ENCODE data around the gene ISM1. TPM values are rescaled to one million over a fixed set of nuclear protein-coding genes. Genes with fewer than 3 reads are reported as not detected.

Gene ISM1
- total RNA-seq, 2 donors from 2014 or later = 20.4 to 25.1 TPM

GRCh38 chr20:13337090-13337784 is 116.2 kb downstream of the ISM1 start:
- no peak for DNase-seq (ENCODE audit: low spot score)
- no peak overlapping the region for H3K4me3 ChIP-seq
- H3K36me3 ChIP-seq = no peaks in the 10 kb centered on the region
- H3K9me3 ChIP-seq = no peaks in the 10 kb centered on the region
- no peak overlapping the region for H3K27ac ChIP-seq
- TF ChIP-seq CTCF (IDR thresholded peaks at IDR 0.05) = no peak
- H3K4me1 ChIP-seq (ENCODE audit: control insufficient read depth in 1 of 2, low read depth in 2 of 2) = peaks cover 0 to 5% of the 10 kb centered on the region in 2 donors
- no peaks in the 10 kb centered on the region for H3K27me3 ChIP-seq (replicated peaks; ENCODE audit: insufficient read depth)
- no peak for ATAC-seq (ENCODE audit: insufficient number of reproducible peaks, low FRiP score, low read depth)

GRCh38 chr20:13338097-13338661 is 117.1 kb downstream of the ISM1 start:
- no peaks in the 10 kb centered on the region for H3K9me3 ChIP-seq
- H3K36me3 ChIP-seq = no peaks in the 10 kb centered on the region
- no peaks in the 10 kb centered on the region for H3K27me3 ChIP-seq (replicated peaks; ENCODE audit: insufficient read depth)
- peaks cover 0 to 5% of the 10 kb centered on the region in 2 donors for H3K4me1 ChIP-seq (ENCODE audit: control insufficient read depth in 1 of 2, low read depth in 2 of 2)
- H3K27ac ChIP-seq = no peak overlapping the region
- no peak overlapping the region for H3K4me3 ChIP-seq
- DNase-seq (ENCODE audit: low spot score) (no peak), ATAC-seq (ENCODE audit: insufficient number of reproducible peaks, low FRiP score, low read depth) (no peak)
- TF ChIP-seq CTCF (IDR thresholded peaks at IDR 0.05) = no peak

GRCh38 chr20:13338999-13339411 is 117.9 kb downstream of the ISM1 start:
- Histone ChIP-seq H3K9me3 (no peaks in the 10 kb centered on the region), H3K4me1 (ENCODE audit: control insufficient read depth in 1 of 2, low read depth in 2 of 2) (peaks cover 0 to under 1% of the 10 kb centered on the region in 2 donors), H3K27me3 (replicated peaks; ENCODE audit: insufficient read depth) (no peaks in the 10 kb centered on the region), H3K4me3 (no peak overlapping the region), H3K36me3 (no peaks in the 10 kb centered on the region), H3K27ac (no peak overlapping the region)
- DNase-seq (ENCODE audit: low spot score) (no peak), ATAC-seq (ENCODE audit: insufficient number of reproducible peaks, low FRiP score, low read depth) (no peak)
- TF ChIP-seq CTCF (IDR thresholded peaks at IDR 0.05) = no peak

GRCh38 chr20:13340088-13340487 is 119.0 kb downstream of the ISM1 start:
- TF ChIP-seq CTCF (IDR thresholded peaks at IDR 0.05) = no peak
- no peaks in the 10 kb centered on the region for H3K9me3 ChIP-seq

GRCh38 chr20:13341737-13342393 is 120.8 kb downstream of the ISM1 start:
- Histone ChIP-seq H3K9me3 (no peaks in the 10 kb centered on the region), H3K27ac (no peak overlapping the region), H3K36me3 (no peaks in the 10 kb centered on the region), H3K4me1 (ENCODE audit: control insufficient read depth in 1 of 2, low read depth in 2 of 2) (peaks cover 6 to 14% of the 10 kb centered on the region in 2 donors), H3K27me3 (replicated peaks; ENCODE audit: insufficient read depth) (no peaks in the 10 kb centered on the region), H3K4me3 (no peak overlapping the region)
- no peak for TF ChIP-seq CTCF (IDR thresholded peaks at IDR 0.05)
- no peak for ATAC-seq (ENCODE audit: insufficient number of reproducible peaks, low FRiP score, low read depth)
- DNase-seq (ENCODE audit: low spot score) = no peak

More at GRCh38 chr20:13340088-13340487, 119.0 kb downstream of the ISM1 start:
- H3K27me3 ChIP-seq (replicated peaks; ENCODE audit: insufficient read depth) = no peaks in the 10 kb centered on the region
- H3K4me1 ChIP-seq (ENCODE audit: control insufficient read depth in 1 of 2, low read depth in 2 of 2) = no peaks in the 10 kb centered on the region
- ATAC-seq (ENCODE audit: insufficient number of reproducible peaks, low FRiP score, low read depth) = no peak
- no peak overlapping the region for H3K27ac ChIP-seq
- no peaks in the 10 kb centered on the region for H3K36me3 ChIP-seq
- DNase-seq (ENCODE audit: low spot score) = no peak
- H3K4me3 ChIP-seq = no peak overlapping the region
